K562 (cell line): ENCODE measurements around the gene ADTRP. TPM values are rescaled to one million over a fixed set of nuclear protein-coding genes. Genes with fewer than 3 reads are reported as not detected.
"Not testable (repeated sequence)": the region's sequence is repeated elsewhere in the genome, so short reads cannot be mapped to it uniquely, and the experiment has no call there.

Experiments
- ATAC-seq: fragments of 200-7000 bp; cut with Tn5 transposase; 3 replicates; pipeline ENCODE4 v1.9.1; 2020; ENCODE audit warnings: moderate library complexity
- BruUV-seq: library from RNA; stranded (reverse); fragments of 400-500 nt; replicated peaks from 2 replicates; lab custom pipeline; 2021; lab: Mats Ljungman, UMichigan
- CTCF ChIA-PET: fragments of 300-600 bp; formaldehyde crosslinking; extraction: SDS; loops from one replicate; lab custom pipeline; 2021; ENCODE audit warnings: low intra/inter-chr PET ratio; lab: Yijun Ruan, JAX
- POLR2A ChIA-PET: fragments of 300-600, 350-650 bp; sonication (Branson Sonifier 250); formaldehyde crosslinking; extraction: SDS; loops from one replicate; lab custom pipeline; 2021; ENCODE audit warnings: antibody characterized with exemption, inconsistent platforms; lab: Yijun Ruan, JAX
- DNase-seq, 4 experiments: peaks; one replicate each; pipeline versions ENCODE4 v3.0.0 to v3.0.0-alpha.2; 2011 to 2018; ENCODE audit warnings: low spot score in 3 of 4, mixed read lengths in 3 of 4; ENCODE audit errors: extremely low read depth in 1 of 4
- FAIRE-seq: peaks from 2 replicates; lab custom pipeline; 2011; peaks lifted over from hg19 to GRCh38; lab: Jason Lieb, UNC
- H2AFZ ChIP-seq: 2 replicates; pipeline ENCODE4 v1.6.0; 2011; ENCODE audit warnings: low read depth, low read length, control low read depth, inconsistent platforms
- H3K27ac ChIP-seq: fragments of 200-600 bp; 3 replicates; pipeline ENCODE4 v1.8.0; 2011; ENCODE audit warnings: low read depth, mild to moderate bottlenecking, control low read depth, inconsistent platforms, low read length, moderate library complexity, mixed read lengths; ENCODE audit errors: extremely low read depth
- H3K27me3 ChIP-seq, 2 experiments: fragments of 300-600 bp in 1 of 2; 2 replicates in 1 of 2; 3 replicates in 1 of 2; pipeline versions ENCODE4 v1.6.0 to v1.8.0; 2011; ENCODE audit warnings: inconsistent platforms in 2 of 2, low read length in 2 of 2, mild to moderate bottlenecking in 1 of 2, mixed read lengths in 1 of 2, moderate library complexity in 1 of 2; ENCODE audit not compliant: control insufficient read depth in 2 of 2, insufficient read depth in 2 of 2
- H3K36me3 ChIP-seq: fragments of 300-600 bp; 3 replicates; pipeline ENCODE4 v1.8.0; 2011; ENCODE audit warnings: mild to moderate bottlenecking, low read length, inconsistent platforms; ENCODE audit not compliant: control insufficient read depth, insufficient read depth
- H3K4me1 ChIP-seq, 2 experiments: fragments of 200-600 bp in 1 of 2; replicated peaks in 1 of 2; 2 replicates in 1 of 2; 3 replicates in 1 of 2; pipeline versions ENCODE4 v1.5.1 to v1.8.0; 2011; ENCODE audit warnings: inconsistent platforms in 2 of 2, low read length in 2 of 2, mild to moderate bottlenecking in 1 of 2, mixed read lengths in 1 of 2, moderate library complexity in 1 of 2; ENCODE audit not compliant: control insufficient read depth in 2 of 2, insufficient read depth in 2 of 2
- H3K4me2 ChIP-seq: 2 replicates; pipeline ENCODE4 v1.6.1; 2011; ENCODE audit warnings: low read length, control low read depth, inconsistent platforms, mixed read lengths; ENCODE audit not compliant: insufficient read depth
- H3K4me3 ChIP-seq: fragments of 200-600 bp; sonication (generic), shearing (Covaris generic); 2 replicates; pipeline ENCODE4 v1.5.1; 2016; ENCODE audit warnings: control low read depth, inconsistent platforms
- H3K79me2 ChIP-seq: fragments of 200-600 bp; 3 replicates; pipeline ENCODE4 v1.8.0; 2011; ENCODE audit warnings: low read length, inconsistent platforms; ENCODE audit not compliant: control insufficient read depth, insufficient read depth
- H3K9ac ChIP-seq, 2 experiments: 2 replicates each; pipeline versions ENCODE4 v1.6.0 to v1.6.1; 2011; ENCODE audit warnings: low read depth in 2 of 2, low read length in 2 of 2, control low read depth in 1 of 2, inconsistent platforms in 1 of 2, mild to moderate bottlenecking in 1 of 2, mixed read lengths in 1 of 2; ENCODE audit not compliant: insufficient read depth in 1 of 2
- H3K9me1 ChIP-seq: one replicate; pipeline ENCODE4 v1.6.0; 2011; ENCODE audit warnings: inconsistent platforms, mild to moderate bottlenecking, low read length, moderate library complexity; ENCODE audit not compliant: control insufficient read depth, insufficient read depth
- H3K9me3 ChIP-seq: replicated peaks from 2 replicates; pipeline ENCODE4 v1.5.1; 2011; ENCODE audit warnings: low read depth, low read length, inconsistent platforms; ENCODE audit not compliant: control insufficient read depth, insufficient read depth
- H4K20me1 ChIP-seq: replicated peaks from 2 replicates; pipeline ENCODE4 v1.6.1; 2011; ENCODE audit warnings: low read length, inconsistent platforms, mixed read lengths; ENCODE audit not compliant: control insufficient read depth, insufficient read depth
- RFX1 ChIP-seq: fragments of 450-650 bp; IDR thresholded peaks from 2 replicates; pipeline ENCODE4 v1.6.1; 2016; ENCODE audit warnings: mild to moderate bottlenecking, moderate library complexity
- WGBS: fragments of 100-300 bp; shearing (Covaris generic); methylation state at CpG from one replicate; pipeline ENCODE4 v1.1.6; 2016; ENCODE audit warnings: low coverage, mixed read lengths; ENCODE audit not compliant: insufficient coverage; ENCODE audit errors: missing lambda C conversion rate; 5-methylcytosine and 5-hydroxymethylcytosine counted together
- in situ Hi-C: fragments of 300-500 bp; cut with MboI; formaldehyde crosslinking; loops from 4 replicates; pipeline ENCODE4 v1.15.0; 2018; ENCODE audit warnings: inconsistent platforms, mixed read lengths
- intact Hi-C: fragments of 100-400 bp; cut with micrococcal nuclease; formaldehyde crosslinking; loops from 2 replicates; pipeline ENCODE4 v1.14.2; 2022
- polyA plus RNA-seq, 8 experiments: library from polyadenylated mRNA; depleted of rRNA in 4 of 8; stranded (reverse) in 5 of 8; unstranded in 3 of 8; fragments of >200 nt; fragmentation: Nextera tagmentation in 2 of 8; fragmentation: Illumina TruSeq in 1 of 8; extraction: Ambion mirVana in 2 of 8; extraction: Trizol in 1 of 8; gene quantifications; 2 replicates each; pipeline versions ENCODE4 v1.2.1 to v1.2.3, GENCODE V29; 2011 to 2014; ENCODE audit warnings: inconsistent platforms in 1 of 8, missing spikeins in 1 of 8
- total RNA-seq, 7 experiments: library from RNA; depleted of rRNA in 6 of 7; stranded (reverse); fragments of >200 nt in 6 of 7; fragmentation: Illumina TruSeq in 2 of 7; extraction: Trizol in 2 of 7; gene quantifications; 2 replicates each; pipeline versions ENCODE4 v1.2.1 to v1.2.3, GENCODE V29; 2011 to 2021; ENCODE audit warnings: low replicate concordance in 1 of 7
- TF ChIP-seq, protein P1 (sequence below): fragments of 250-450 bp; sonication (Bioruptor Pico); IDR thresholded peaks from 2 replicates; pipeline ENCODE4 v1.8.0; 2021; ENCODE audit warnings: borderline replicate concordance, mild to moderate bottlenecking, moderate library complexity; ENCODE audit not compliant: poor library complexity, severe bottlenecking
- TF ChIP-seq, protein P2 (sequence below): fragments of 450-650 bp; IDR thresholded peaks from 2 replicates; pipeline ENCODE4 v1.6.1; 2016; ENCODE audit warnings: antibody characterized with exemption

Gene ADTRP
- total and polyA plus RNA-seq, 9 of the 15 experiments (the other 6 are each of a cell fraction or from before 2014, with no cell fraction given): 7.4 to 24.0 (median 13.6) TPM

DNA sequence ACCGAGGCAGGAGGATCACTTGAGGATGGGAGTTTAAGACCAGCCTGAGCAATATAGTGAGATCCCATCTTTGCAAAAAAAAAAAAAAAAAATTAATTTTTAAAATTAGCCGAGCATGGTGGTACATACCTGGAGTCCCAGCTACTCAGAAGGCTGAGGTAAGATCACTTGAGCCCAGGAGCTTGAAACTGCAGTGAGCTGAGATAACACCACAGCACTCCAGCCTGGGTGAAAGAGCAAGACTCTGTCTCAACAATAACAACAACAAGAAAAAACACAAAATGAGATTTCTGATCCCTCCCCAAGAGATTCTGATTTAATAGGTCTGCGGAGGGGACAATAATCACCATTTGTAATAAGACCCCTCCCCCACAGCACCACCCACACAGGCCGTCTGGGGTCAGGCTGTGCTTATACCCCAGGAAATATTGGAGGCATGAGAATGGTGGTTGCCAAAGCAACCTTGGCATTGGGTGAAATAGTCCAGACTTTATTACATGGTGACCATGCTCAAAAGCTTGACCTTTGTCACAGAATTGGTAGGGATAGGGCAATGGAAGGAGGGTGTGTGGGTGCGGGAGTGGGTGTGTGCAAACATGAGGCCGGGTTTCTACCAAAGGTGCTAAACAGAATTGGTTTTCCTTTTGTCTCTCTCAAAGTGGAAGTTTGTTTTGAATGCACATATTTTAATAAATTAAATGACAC is 24.4 kb upstream of the ADTRP start (continued):
- TF ChIP-seq, protein P1, sequence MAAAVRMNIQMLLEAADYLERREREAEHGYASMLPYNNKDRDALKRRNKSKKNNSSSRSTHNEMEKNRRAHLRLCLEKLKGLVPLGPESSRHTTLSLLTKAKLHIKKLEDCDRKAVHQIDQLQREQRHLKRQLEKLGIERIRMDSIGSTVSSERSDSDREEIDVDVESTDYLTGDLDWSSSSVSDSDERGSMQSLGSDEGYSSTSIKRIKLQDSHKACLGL (CRISPR knock-in tag): no peak
- peak; percentile 30 for TF ChIP-seq RFX1
- TF ChIP-seq, protein P2, sequence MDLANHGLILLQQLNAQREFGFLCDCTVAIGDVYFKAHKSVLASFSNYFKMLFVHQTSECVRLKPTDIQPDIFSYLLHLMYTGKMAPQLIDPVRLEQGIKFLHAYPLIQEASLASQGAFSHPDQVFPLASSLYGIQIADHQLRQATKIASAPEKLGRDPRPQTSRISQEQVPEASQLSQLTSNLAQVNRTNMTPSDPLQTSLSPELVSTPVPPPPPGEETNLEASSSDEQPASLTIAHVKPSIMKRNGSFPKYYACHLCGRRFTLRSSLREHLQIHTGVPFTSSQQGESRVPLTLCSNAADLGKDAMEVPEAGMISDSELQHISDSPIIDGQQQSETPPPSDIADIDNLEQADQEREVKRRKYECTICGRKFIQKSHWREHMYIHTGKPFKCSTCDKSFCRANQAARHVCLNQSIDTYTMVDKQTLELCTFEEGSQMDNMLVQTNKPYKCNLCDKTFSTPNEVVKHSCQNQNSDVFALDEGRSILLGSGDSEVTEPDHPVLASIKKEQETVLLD: no peak

DNA sequence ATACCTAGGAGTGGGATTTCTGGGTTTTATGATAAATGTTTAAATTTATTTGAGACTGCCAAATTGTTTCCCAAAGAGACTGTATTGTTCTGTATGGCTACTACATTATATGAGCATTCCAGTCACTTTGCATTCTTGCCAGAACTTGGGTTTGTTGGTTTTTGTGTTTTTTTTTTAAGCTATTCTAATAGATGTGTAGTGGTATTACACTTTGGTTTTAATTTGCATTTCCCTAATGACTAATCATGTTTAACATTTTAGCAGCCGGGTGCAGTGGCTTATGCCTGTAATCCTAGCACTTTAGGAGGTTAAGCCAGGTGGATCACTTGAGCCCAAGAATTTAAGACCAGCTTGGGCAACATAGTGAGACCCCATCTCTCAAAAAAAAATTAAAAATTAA is 21.9 kb upstream of the ADTRP start:
- H3K36me3 ChIP-seq, H3K79me2 ChIP-seq, H3K4me1 ChIP-seq, H3K27me3 ChIP-seq, H3K9me3 ChIP-seq, BruUV-seq, DNase-seq, H4K20me1 ChIP-seq, FAIRE-seq, H3K27ac ChIP-seq, in situ Hi-C loops, CTCF ChIA-PET, H3K4me2 ChIP-seq, H2AFZ ChIP-seq, intact Hi-C loops, ATAC-seq, H3K9ac ChIP-seq, POLR2A ChIA-PET, H3K9me1 ChIP-seq, H3K4me3 ChIP-seq: not testable (repeated sequence)
- WGBS: no CpG with 5 or more reads among the region's 1 CpG
